WTC11 (cell line): Measurements from ENCODE around the gene DMWD. TPM values are rescaled to one million over a fixed set of nuclear protein-coding genes. Genes with fewer than 3 reads are reported as not detected.
A peak's percentile ranks its signal among the peaks of the same experiment; 100 is the strongest.
"Not testable (repeated sequence)": the region's sequence is repeated elsewhere in the genome, so short reads cannot be mapped to it uniquely, and the experiment has no call there.

Source experiments
- ATAC-seq: fragments of 200-7000 bp; cut with Tn5 transposase; 2 replicates; pipeline ENCODE4 v1.10.0; 2021; ENCODE audit warnings: mild to moderate bottlenecking, moderate library complexity
- CTCF ChIA-PET: fragments of 300-600 bp; sonication (Branson Sonifier 250); formaldehyde crosslinking; loops from one replicate; lab custom pipeline; 2021; ENCODE audit warnings: antibody characterized with exemption; lab: Charles Lee
- POLR2A ChIA-PET: fragments of 350-600 bp; sonication (Branson Sonifier 250); formaldehyde crosslinking; loops from one replicate; lab custom pipeline; 2021; ENCODE audit warnings: antibody characterized with exemption; lab: Charles Lee
- DNase-seq: peaks from one replicate; pipeline ENCODE4 v3.0.0; 2021; ENCODE audit warnings: low spot score
- H3K27ac Mint-ChIP-seq: 2 replicates; pipeline ENCODE4 v1.8.0; 2021; ENCODE audit warnings: mixed read lengths
- H3K27me3 Mint-ChIP-seq: 2 replicates; pipeline ENCODE4 v1.8.0; 2021; ENCODE audit warnings: low read depth, mild to moderate bottlenecking, moderate library complexity, mixed read lengths
- H3K36me3 Mint-ChIP-seq: 2 replicates; pipeline ENCODE4 v1.8.0; 2021; ENCODE audit warnings: mixed read lengths
- H3K4me1 Mint-ChIP-seq: 2 replicates; pipeline ENCODE4 v1.8.0; 2022; ENCODE audit warnings: mixed read lengths
- H3K4me3 Mint-ChIP-seq: 2 replicates; pipeline ENCODE4 v1.8.0; 2021; ENCODE audit warnings: mild to moderate bottlenecking, moderate library complexity, mixed read lengths
- H3K9me3 Mint-ChIP-seq: 2 replicates; pipeline ENCODE4 v1.8.0; 2021; ENCODE audit warnings: mixed read lengths
- CREM ChIP-seq: sonication (generic); formaldehyde crosslinking; IDR thresholded peaks from 2 replicates; pipeline ENCODE4 v1.8.1; 2022; ENCODE audit warnings: mild to moderate bottlenecking, missing genetic modification reagents, moderate library complexity
- ELF4 ChIP-seq: sonication (generic); formaldehyde crosslinking; IDR thresholded peaks from 2 replicates; pipeline ENCODE4 v1.8.1; 2022; ENCODE audit warnings: low read depth, mild to moderate bottlenecking, moderate library complexity, missing genetic modification reagents
- FOXJ3 ChIP-seq: sonication (generic); formaldehyde crosslinking; IDR thresholded peaks from 2 replicates; pipeline ENCODE4 v1.9.0; 2021; ENCODE audit warnings: missing genetic modification reagents, mild to moderate bottlenecking, borderline replicate concordance
- FOXP4 ChIP-seq: sonication (generic); formaldehyde crosslinking; IDR thresholded peaks from 2 replicates; pipeline ENCODE4 v1.8.0; 2022; ENCODE audit warnings: mild to moderate bottlenecking, missing genetic modification reagents
- GRHL2 ChIP-seq: fragments of 250-450 bp; sonication (Bioruptor Pico); IDR thresholded peaks from 2 replicates; pipeline ENCODE4 v1.8.0; 2022; ENCODE audit warnings: mild to moderate bottlenecking, moderate library complexity; ENCODE audit not compliant: insufficient replicate concordance, severe bottlenecking
- PRRX2 ChIP-seq: fragments of 250-450 bp; sonication (Bioruptor Pico); IDR thresholded peaks from 2 replicates; pipeline ENCODE4 v1.8.0; 2021; ENCODE audit warnings: mild to moderate bottlenecking
- SMAD3 ChIP-seq: sonication (generic); formaldehyde crosslinking; IDR thresholded peaks from 2 replicates; pipeline ENCODE4 v1.8.0; 2022; ENCODE audit warnings: missing genetic modification reagents, mild to moderate bottlenecking, borderline replicate concordance
- TEAD4 ChIP-seq: sonication (generic); formaldehyde crosslinking; IDR thresholded peaks from 2 replicates; pipeline ENCODE4 v1.8.0; 2022; ENCODE audit warnings: mild to moderate bottlenecking, missing genetic modification reagents
- ZNF281 ChIP-seq: sonication (generic); formaldehyde crosslinking; IDR thresholded peaks from 2 replicates; pipeline ENCODE4 v1.8.0; 2023; ENCODE audit warnings: mild to moderate bottlenecking, missing genetic modification reagents
- ZNF671 ChIP-seq: fragments of 250-450 bp; sonication (Bioruptor Pico); IDR thresholded peaks from 2 replicates; pipeline ENCODE4 v1.8.0; 2021; ENCODE audit warnings: mild to moderate bottlenecking
- total RNA-seq: library from RNA; stranded (reverse); gene quantifications from 3 replicates; pipeline ENCODE4 v1.2.3, GENCODE V29; 2021
- TF ChIP-seq, protein P1 (sequence below): sonication (generic); formaldehyde crosslinking; IDR thresholded peaks from 2 replicates; pipeline ENCODE4 v1.8.0; 2023; ENCODE audit warnings: missing genetic modification reagents, mild to moderate bottlenecking, borderline replicate concordance
- TF ChIP-seq, protein P2 (sequence below): sonication (generic); formaldehyde crosslinking; IDR thresholded peaks from 2 replicates; pipeline ENCODE4 v1.8.1; 2023; ENCODE audit warnings: mild to moderate bottlenecking, missing genetic modification reagents, moderate library complexity
- TF ChIP-seq, protein P3 (sequence below): fragments of 250-450 bp; sonication (Bioruptor Pico); IDR thresholded peaks from 2 replicates; pipeline ENCODE4 v2.1.2; 2022; ENCODE audit warnings: mild to moderate bottlenecking, moderate library complexity

The DMWD gene
- total RNA-seq, 1 experiment from 2014 or later, result 60.7 TPM

GRCh38 chr19:45753548-45753947 is 39.1 kb downstream of the DMWD start:
- DNase-seq, result peak; percentile 73

DNA sequence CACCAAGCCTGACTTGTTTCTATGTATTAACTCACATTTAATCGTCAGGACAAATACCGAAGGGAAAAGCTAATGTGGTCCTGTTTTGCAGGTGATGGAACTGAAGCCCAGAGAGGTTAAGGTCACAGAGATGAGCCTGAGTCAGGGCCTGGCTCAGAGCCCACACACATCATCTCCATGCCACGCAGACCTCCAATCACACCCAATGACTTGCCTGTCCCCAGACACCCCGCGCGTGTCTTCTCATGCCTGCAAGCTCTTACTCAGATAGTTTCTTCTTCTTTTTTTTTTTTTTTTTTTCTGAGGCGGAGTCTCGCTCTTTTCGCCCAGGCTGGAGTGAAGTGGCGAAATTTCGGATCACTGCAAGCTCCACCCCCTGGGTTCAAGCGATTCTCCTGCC is 40.0 kb downstream of the DMWD start:
- ChIA-PET POLR2A (interaction anchor here (1.1 to 2.9 kb wide), 2 partner anchors 16 to 23 kb away, joined by 4 to 20 read pairs; partner anchors contain the start of gene SIX5), CTCF (interaction anchor here (0.6 to 7.3 kb wide), 7 partner anchors 10 to 60 kb away, joined by 3 to 93 read pairs (median 13); partner anchors contain the start of genes QPCTL and SIX5)
- TF ChIP-seq FOXP4 (CRISPR knock-in tag), result no peak
- H3K27me3 Mint-ChIP-seq, result peaks cover 8% of the 10 kb centered on the region
- H3K9me3 Mint-ChIP-seq, result no peaks in the 10 kb centered on the region
- H3K36me3 Mint-ChIP-seq, result no peaks in the 10 kb centered on the region
- H3K4me1 Mint-ChIP-seq, result peaks cover 3% of the 10 kb centered on the region
- ATAC-seq (no peak), DNase-seq (no peak)
- H3K27ac Mint-ChIP-seq, result no peak overlapping the region
- H3K4me3 Mint-ChIP-seq, result no peak overlapping the region

More at GRCh38 chr19:45753548-45753947, 39.1 kb downstream of the DMWD start:
- no peaks in the 10 kb centered on the region for H3K9me3 Mint-ChIP-seq
- no peak overlapping the region for H3K4me3 Mint-ChIP-seq
- H3K27me3 Mint-ChIP-seq, result peaks cover 12% of the 10 kb centered on the region
- peaks cover 3% of the 10 kb centered on the region for H3K4me1 Mint-ChIP-seq
- ChIA-PET POLR2A (interaction anchor here (0.7 to 2.9 kb wide), 3 partner anchors 15 to 17 kb away, joined by 3 to 20 read pairs (median 3); partner anchors contain the start of gene SIX5), CTCF (interaction anchor here (0.6 to 7.3 kb wide), 23 partner anchors 8 to 287 kb away, joined by 3 to 93 read pairs (median 6); partner anchors contain the start of genes DMPK, DMWD, FBXO46 and FOXA3)
- peak; percentile 95 for ATAC-seq
- TF ChIP-seq PRRX2 (CRISPR knock-in tag), result no peak
- TF ChIP-seq TEAD4 (CRISPR knock-in tag), result no peak
- TF ChIP-seq, protein P1, sequence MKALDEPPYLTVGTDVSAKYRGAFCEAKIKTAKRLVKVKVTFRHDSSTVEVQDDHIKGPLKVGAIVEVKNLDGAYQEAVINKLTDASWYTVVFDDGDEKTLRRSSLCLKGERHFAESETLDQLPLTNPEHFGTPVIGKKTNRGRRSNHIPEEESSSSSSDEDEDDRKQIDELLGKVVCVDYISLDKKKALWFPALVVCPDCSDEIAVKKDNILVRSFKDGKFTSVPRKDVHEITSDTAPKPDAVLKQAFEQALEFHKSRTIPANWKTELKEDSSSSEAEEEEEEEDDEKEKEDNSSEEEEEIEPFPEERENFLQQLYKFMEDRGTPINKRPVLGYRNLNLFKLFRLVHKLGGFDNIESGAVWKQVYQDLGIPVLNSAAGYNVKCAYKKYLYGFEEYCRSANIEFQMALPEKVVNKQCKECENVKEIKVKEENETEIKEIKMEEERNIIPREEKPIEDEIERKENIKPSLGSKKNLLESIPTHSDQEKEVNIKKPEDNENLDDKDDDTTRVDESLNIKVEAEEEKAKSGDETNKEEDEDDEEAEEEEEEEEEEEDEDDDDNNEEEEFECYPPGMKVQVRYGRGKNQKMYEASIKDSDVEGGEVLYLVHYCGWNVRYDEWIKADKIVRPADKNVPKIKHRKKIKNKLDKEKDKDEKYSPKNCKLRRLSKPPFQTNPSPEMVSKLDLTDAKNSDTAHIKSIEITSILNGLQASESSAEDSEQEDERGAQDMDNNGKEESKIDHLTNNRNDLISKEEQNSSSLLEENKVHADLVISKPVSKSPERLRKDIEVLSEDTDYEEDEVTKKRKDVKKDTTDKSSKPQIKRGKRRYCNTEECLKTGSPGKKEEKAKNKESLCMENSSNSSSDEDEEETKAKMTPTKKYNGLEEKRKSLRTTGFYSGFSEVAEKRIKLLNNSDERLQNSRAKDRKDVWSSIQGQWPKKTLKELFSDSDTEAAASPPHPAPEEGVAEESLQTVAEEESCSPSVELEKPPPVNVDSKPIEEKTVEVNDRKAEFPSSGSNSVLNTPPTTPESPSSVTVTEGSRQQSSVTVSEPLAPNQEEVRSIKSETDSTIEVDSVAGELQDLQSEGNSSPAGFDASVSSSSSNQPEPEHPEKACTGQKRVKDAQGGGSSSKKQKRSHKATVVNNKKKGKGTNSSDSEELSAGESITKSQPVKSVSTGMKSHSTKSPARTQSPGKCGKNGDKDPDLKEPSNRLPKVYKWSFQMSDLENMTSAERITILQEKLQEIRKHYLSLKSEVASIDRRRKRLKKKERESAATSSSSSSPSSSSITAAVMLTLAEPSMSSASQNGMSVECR (CRISPR knock-in tag), result no peak
- TF ChIP-seq, protein P2, sequence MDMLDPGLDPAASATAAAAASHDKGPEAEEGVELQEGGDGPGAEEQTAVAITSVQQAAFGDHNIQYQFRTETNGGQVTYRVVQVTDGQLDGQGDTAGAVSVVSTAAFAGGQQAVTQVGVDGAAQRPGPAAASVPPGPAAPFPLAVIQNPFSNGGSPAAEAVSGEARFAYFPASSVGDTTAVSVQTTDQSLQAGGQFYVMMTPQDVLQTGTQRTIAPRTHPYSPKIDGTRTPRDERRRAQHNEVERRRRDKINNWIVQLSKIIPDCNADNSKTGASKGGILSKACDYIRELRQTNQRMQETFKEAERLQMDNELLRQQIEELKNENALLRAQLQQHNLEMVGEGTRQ (CRISPR knock-in tag), result no peak
- TF ChIP-seq FOXJ3, result no peak
- TF ChIP-seq GRHL2 (CRISPR knock-in tag), result no peak
- no peak for TF ChIP-seq CREM
- no peak for TF ChIP-seq ELF4 (CRISPR knock-in tag)
- no peak for TF ChIP-seq SMAD3
- TF ChIP-seq, protein P3, sequence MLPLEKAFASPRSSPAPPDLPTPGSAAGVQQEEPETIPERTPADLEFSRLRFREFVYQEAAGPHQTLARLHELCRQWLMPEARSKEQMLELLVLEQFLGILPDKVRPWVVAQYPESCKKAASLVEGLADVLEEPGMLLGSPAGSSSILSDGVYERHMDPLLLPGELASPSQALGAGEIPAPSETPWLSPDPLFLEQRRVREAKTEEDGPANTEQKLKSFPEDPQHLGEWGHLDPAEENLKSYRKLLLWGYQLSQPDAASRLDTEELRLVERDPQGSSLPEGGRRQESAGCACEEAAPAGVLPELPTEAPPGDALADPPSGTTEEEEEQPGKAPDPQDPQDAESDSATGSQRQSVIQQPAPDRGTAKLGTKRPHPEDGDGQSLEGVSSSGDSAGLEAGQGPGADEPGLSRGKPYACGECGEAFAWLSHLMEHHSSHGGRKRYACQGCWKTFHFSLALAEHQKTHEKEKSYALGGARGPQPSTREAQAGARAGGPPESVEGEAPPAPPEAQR, result no peak
- TF ChIP-seq ZNF671 (CRISPR knock-in tag), result no peak
- no peak for TF ChIP-seq ZNF281
- no peak overlapping the region for H3K27ac Mint-ChIP-seq
- no peaks in the 10 kb centered on the region for H3K36me3 Mint-ChIP-seq

DNA sequence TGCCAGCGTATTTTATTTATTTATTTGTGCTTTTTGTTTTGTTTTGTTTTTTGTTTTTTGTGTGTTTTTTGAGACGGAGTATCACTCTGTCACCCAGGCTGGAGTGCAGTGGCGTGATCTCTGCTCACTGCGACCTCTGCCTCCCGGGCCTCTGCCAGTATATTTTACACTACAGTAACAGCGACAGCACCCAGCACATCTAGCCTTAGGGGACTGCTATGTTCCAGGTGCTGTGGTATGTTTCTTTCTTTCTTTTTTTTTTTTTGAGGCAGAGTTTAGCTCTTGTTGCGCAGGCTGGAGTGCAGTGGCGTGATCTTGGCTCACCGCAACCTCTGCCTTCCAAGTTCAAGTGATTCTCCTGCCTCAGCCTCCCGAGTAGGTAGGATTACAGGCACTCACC is 41.2 kb downstream of the DMWD start:
- CTCF ChIA-PET, result interaction anchor here (0.6 to 7.3 kb wide), 4 partner anchors 8 to 49 kb away, joined by 3 to 93 read pairs (median 4); partner anchors contain the start of gene SIX5
- not testable (repeated sequence) for DNase-seq, H3K27ac Mint-ChIP-seq, H3K36me3 Mint-ChIP-seq, H3K9me3 Mint-ChIP-seq, H3K4me1 Mint-ChIP-seq, H3K4me3 Mint-ChIP-seq, H3K27me3 Mint-ChIP-seq, ATAC-seq
- POLR2A ChIA-PET, result interaction anchor here (0.7 to 2.9 kb wide), 2 partner anchors 9 to 17 kb away, joined by 4 to 20 read pairs; partner anchors contain the start of gene SIX5
